ENCODE measurements around the gene SUCNR1. TPM values are rescaled to one million over a fixed set of nuclear protein-coding genes. Genes with fewer than 3 reads are reported as not detected.

Gene SUCNR1
- total RNA-seq, 1 experiment from 2014 or later = not detected

- no peak for TF ChIP-seq SIN3A (IDR thresholded peaks at IDR 0.05; ENCODE audit: borderline replicate concordance, insufficient read depth, low read depth, low read length)
Observed at GRCh38 chr3:151918253-151919029, 45.0 kb downstream of the SUCNR1 start (continued).

- in situ Hi-C loops (cut with HindIII; ENCODE audit: low pct_unique_long_range_greater_than_20kb, low sequenced_read_pairs) (no loop called here), intact Hi-C loops (cut with micrococcal nuclease; ENCODE audit: unreplicated experiment) (loop anchor here (5.0 kb wide), 1 partner anchor 77 kb away; no protein-coding TSS in a partner anchor)
- Histone ChIP-seq H3K27me3 (ENCODE audit: control insufficient read depth, insufficient read depth, low read length) (no peaks in the 10 kb centered on the region), H3K9me3 (ENCODE audit: control insufficient read depth, insufficient read depth, low read depth, low read length) (no peaks in the 10 kb centered on the region), H3K4me3 (ENCODE audit: low read depth in 2 of 2, low read length in 2 of 2) (no peak overlapping the region), H3K4me1 (ENCODE audit: control insufficient read depth, insufficient read depth, low read length) (no peaks in the 10 kb centered on the region), H3K27ac (ENCODE audit: low read length) (no peak overlapping the region), H3K36me3 (ENCODE audit: control insufficient read depth, insufficient read depth, low read length) (no peaks in the 10 kb centered on the region)
- ChIA-PET CTCF (interaction anchor here (0.6 kb wide), 1 partner anchor 468 kb away, joined by 3 read pairs; no protein-coding TSS in a partner anchor), POLR2A (no interaction called here)
- DNase-seq (ENCODE audit: low read depth, low spot score) = no peak
- no TSS peak for BruUV-seq (replicated peaks)
- ATAC-seq = no peak
- TF ChIP-seq TCF7L2 (IDR thresholded peaks at IDR 0.05; ENCODE audit: low read depth, low read length) = no peak
- TF ChIP-seq CTCF (IDR thresholded peaks at IDR 0.05) = no peak
- TF ChIP-seq SIN3A (IDR thresholded peaks at IDR 0.05; ENCODE audit: borderline replicate concordance, insufficient read depth, low read depth, low read length) = no peak
- TF ChIP-seq REST (IDR thresholded peaks at IDR 0.05; ENCODE audit: insufficient read depth in 1 of 2, low read depth in 2 of 2, low read length in 1 of 2) = no peak
- TF ChIP-seq POLR2AphosphoS5 (IDR thresholded peaks at IDR 0.05; ENCODE audit: low read depth, low read length) = no peak
Observed at GRCh38 chr3:151919030-151919328, 45.5 kb downstream of the SUCNR1 start.

- Histone ChIP-seq H3K27ac (ENCODE audit: low read length) (no peak overlapping the region), H3K4me3 (ENCODE audit: low read depth in 2 of 2, low read length in 2 of 2) (no peak overlapping the region), H3K9me3 (ENCODE audit: control insufficient read depth, insufficient read depth, low read depth, low read length) (no peaks in the 10 kb centered on the region), H3K4me1 (ENCODE audit: control insufficient read depth, insufficient read depth, low read length) (no peaks in the 10 kb centered on the region), H3K36me3 (ENCODE audit: control insufficient read depth, insufficient read depth, low read length) (no peaks in the 10 kb centered on the region), H3K27me3 (ENCODE audit: control insufficient read depth, insufficient read depth, low read length) (no peaks in the 10 kb centered on the region)
- ChIA-PET POLR2A (no interaction called here), CTCF (no interaction called here)
- DNase-seq (ENCODE audit: low read depth, low spot score) = no peak
- intact Hi-C loops (cut with micrococcal nuclease; ENCODE audit: unreplicated experiment) (loop anchor here (5.0 kb wide), 1 partner anchor 77 kb away; no protein-coding TSS in a partner anchor), in situ Hi-C loops (cut with HindIII; ENCODE audit: low pct_unique_long_range_greater_than_20kb, low sequenced_read_pairs) (no loop called here)
- no peak for TF ChIP-seq TCF7L2 (IDR thresholded peaks at IDR 0.05; ENCODE audit: low read depth, low read length)
- TF ChIP-seq CTCF (IDR thresholded peaks at IDR 0.05) = no peak
- no peak for TF ChIP-seq SIN3A (IDR thresholded peaks at IDR 0.05; ENCODE audit: borderline replicate concordance, insufficient read depth, low read depth, low read length)
- TF ChIP-seq REST (IDR thresholded peaks at IDR 0.05; ENCODE audit: insufficient read depth in 1 of 2, low read depth in 2 of 2, low read length in 1 of 2) = no peak
- no peak for TF ChIP-seq POLR2AphosphoS5 (IDR thresholded peaks at IDR 0.05; ENCODE audit: low read depth, low read length)
- ATAC-seq = no peak
- no TSS peak for BruUV-seq (replicated peaks)
Observed at GRCh38 chr3:151919446-151919845, 46.0 kb downstream of the SUCNR1 start.
